HG03025 (cell line): ENCODE measurements around the gene CREB3L1.
"Not testable (repeated sequence)": the region's sequence is repeated elsewhere in the genome, so short reads cannot be mapped to it uniquely, and the experiment has no call there.

Experiments
- ATAC-seq: cut with Tn5 transposase; IDR thresholded peaks from one replicate; pipeline ENCODE4 v1.9.1; 2021; ENCODE audit warnings: mild to moderate bottlenecking, moderate library complexity; ENCODE audit not compliant: unreplicated experiment, low FRiP score

CREB3L1 gene

DNA sequence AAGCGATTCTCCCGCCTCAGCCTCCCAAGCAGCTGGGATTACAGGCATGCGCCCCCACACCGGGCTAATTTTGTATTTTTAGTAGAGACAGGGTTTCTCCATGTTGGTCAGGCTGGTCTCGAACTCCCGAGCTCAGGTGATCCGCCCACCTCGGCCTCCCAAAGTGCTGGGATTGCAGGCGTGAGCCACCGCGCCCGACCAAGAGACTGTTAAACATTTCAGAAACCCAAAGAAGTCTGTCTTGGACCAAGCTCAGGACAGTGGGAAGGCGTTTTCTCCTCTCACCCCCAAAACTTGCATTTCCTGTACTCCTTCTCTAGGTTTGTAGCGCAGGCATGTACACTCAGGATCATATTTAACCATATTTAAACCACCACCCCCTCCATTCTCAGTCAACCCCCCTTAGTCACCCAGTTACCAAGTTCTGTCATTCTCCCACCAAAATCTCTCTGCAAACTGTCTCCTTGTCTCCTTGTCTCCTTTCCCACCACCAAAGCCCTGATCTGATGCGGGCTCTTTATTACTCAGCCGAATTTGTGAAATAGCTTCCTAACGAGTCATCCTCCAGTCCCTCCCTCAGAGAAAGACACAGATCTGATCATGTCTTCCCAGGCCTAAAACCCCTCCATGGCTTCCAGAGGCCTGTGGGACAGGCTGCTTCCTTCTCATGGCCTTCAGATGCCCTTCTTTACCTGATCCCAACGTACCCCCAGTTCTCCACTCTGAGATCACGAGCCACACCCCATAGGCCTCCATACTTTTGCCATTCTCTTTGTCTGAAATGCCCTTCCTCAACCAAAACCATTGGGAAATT, 29.0 kb upstream of the CREB3L1 start:
- ATAC-seq, result no peak

DNA sequence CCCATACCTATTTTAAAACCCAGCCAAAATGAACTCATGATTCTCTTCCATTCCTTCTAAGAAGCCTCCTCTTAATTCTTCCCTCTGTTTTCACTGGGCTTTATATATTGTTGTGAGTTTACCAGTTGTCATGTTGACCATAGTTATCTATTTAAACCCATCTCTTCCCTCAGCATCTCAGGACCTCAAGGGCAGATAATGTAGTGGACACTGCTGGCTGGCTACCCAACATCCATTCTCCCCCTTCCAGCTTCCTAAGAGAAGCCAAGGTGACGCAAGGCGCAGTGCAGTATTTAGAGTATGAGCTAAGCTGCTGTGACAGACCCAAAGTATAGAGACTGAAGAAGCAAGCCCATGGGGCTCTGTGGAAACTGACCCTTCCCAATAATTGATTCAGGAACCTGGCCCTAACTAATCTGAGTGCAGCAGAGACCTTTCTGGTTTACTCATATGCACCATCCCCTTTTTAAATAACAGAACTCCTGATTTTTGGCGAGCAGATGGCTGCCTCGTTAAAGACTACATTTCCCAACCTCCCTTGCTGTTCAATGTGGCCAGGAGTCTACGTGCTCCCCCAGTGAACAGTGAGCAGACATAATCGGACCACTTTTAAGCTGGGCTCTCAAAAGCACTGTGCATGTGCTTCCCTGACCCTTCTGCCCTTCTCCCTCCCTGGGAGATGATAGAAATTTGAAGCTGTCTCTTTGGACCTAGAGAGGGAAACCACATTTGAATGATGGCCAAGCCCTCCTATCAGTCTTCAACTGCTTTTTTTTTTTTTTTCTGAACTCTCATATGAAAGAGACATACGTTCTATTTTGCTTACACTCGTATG, 28.1 kb upstream of the CREB3L1 start:
- no peak for ATAC-seq

DNA sequence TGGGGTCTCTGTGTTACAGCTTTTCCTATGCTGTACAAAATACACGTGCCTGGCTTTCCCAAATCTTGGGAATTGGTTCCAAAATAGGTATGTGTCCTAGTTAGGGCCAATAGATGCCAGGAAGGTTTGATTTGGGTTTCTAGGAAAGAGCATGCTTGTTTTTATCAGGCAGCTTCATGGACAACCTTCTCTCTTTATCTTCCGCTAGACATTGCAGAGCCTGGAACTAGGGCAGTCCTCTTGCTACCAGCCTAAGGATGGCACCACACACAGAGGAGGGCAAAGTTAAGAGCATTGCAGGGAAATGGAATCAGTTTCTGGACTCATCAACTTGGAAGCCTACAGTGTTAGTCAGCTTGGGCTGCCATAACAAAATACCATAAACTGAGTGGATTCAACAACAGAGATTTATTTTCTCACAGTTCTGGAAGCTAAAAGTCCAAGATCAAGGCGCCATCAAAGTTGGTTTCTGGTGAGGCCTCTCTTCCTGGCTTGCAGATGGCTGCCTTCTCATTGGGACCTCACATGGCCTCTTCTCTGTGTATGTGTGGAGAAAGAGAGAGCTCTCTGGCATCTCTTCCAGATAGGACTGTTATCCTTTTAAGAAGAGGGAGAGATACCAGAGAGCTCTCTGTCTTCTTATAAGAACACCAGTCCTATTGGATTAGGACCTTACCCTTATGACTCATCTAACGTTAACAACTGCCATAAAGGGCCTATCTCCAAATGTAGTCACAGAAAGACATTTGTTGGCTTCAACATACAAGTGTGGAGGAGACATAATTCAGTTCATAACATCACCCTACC, 27.3 kb upstream of the CREB3L1 start:
- ATAC-seq, result no peak

DNA sequence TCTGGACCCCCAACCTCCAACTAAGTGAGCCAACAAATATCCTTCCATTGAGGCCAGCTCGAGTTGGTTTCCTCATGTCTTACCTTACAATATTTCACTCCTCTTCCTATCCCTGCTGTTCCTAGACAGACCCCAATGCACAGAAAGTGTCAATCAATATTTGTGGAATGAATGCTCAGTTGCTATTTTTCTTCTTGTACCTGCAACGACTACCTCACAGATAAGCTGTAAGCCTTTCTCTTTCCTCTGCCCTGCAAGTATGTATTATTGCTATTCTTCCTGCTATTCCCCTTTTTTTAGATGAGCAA, 26.8 kb upstream of the CREB3L1 start:
- no peak for ATAC-seq

DNA sequence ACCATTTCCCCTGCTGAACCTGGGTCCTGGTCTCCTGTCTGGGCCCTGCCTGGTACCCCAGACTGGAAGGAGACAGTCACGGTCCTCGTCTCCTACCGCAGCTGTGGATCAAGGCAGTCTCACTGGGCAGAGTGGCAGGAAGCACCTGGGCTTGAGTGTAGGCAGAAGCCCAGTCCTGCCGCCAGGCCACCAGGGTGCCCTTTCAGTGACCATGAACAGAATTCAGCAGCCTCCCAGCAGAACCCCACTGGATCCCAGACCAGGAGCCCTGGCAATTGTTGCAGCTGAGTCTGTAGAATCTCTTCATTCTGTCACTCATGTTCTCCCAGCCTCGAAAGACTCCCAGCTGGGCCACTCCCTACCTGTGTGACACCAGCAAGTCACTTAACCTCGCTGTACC, 25.5 kb upstream of the CREB3L1 start:
- no peak for ATAC-seq

DNA sequence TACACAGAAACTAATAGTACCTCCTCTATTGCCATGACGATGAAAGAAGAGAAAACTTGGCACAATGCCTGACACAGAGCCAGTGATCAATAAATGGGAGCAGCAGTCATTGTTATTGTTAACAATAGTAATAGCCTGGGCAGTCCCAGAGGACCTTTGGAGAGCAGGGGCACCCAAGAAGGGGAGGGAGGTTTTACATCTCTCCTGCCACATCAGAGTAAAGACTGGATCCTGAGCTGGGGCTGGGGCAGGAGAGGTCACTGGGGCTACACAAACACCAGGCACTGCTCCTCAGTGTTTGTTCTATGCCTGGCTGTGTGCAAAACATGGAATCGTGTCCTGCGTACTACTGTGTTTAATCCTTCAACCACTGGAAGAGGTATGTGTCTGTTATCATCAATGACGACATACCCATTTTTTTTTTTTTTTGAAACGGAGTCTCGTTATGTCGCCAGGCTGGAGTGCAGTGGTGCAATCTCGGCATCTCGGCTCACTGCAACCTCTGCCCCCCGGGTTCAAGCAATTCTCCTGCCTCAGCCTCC, 25.0 kb upstream of the CREB3L1 start:
- no peak for ATAC-seq

DNA sequence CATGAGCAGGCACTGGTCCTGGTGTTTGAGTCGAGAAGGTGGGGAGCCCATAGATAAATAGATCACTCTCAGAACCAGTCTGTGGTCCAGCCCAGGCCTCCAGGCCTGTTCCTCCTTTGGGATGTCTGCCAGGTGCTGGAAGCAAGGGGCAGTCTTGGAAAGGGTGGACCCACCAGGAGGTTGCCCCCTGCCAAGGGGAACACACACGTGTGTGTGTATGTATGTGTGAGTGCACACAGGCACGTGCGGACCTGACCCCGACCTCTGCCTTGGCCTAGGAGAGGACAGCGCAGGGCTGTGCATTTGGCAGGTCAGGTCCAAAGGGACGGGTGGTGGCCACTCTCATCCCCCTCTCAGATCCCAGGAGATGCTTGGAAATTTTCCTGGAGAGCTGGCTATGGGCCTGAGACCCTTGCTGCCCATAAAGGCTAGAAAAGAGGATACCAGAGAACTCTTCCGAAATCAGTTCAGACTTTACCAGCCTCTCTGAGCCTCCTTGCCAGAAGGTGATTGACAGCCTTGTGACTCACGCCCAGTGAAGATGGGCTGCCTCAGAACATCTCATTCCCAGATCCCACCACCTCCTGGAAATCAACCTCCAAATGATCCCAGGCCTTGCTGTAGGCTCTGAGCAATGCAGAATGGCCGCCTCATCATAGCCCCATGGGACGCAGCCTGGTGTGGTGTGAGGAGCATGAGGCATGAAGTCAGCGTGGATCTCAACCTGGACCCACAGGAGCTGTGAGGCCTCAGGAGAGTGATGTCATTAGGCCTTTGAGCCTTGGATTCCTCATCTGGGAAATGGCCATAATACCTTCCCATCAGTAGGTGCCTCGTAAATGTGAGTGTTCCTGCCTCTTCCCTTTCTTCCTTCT, 24.0 kb upstream of the CREB3L1 start:
- no peak for ATAC-seq

DNA sequence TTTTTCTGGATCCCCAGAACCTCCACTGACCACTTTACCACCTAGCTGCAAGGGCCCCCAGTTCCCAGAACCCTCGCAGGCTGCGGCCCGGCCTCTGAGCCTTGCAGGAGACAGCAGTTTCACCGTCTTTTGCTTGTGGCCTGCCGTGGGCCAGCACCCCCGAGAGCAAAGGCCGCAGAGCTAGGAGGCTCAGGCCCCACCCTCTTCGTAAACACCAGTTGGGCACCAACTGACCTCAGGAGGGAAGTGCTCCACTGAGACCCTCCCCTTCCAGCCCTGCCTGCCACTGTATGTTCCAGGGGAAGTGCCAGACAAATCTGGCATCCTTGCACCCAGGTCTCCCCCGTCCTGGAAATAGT, 23.4 kb upstream of the CREB3L1 start:
- no peak for ATAC-seq

DNA sequence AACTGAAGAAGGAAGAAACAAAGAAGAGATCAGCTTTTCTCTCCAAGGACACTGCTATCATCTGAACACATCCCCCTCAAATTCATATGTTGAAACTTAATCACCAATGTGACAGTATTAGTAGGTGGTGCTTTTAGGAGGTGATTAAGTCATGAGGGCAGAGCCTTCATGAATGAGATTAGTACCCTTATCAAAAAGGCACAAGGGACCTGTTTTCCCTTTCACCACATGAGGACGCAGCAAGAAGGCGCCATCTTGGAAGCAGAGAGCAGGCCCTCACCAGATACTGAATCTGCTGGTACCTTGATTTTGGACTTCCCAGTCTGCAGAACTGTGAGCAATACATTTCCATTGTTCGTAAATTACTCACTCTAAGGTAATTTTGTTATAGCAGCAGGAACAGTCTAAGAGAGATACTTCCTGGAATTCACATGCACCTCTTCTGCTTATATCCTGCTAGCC, 20.9 kb upstream of the CREB3L1 start:
- no peak for ATAC-seq

DNA sequence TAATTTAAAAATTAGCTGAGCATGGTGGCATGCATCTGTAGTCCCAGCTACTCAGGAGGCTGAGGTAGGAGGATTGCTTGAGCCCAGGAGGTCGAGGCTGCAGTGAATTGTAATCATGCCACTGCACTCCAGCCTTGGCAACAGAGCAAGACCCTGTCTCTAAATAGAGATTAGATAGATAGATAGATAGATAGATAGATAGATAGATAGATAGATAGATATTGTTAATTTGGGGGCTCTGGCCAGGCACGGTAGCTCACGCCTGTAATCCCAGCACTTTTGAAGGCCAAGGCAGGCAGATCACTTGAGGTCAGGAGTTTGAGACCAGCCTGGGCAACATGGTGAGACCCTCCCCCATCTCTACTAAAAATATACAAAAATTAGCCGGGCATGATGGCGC, 18.1 kb upstream of the CREB3L1 start:
- ATAC-seq, result not testable (repeated sequence)

DNA sequence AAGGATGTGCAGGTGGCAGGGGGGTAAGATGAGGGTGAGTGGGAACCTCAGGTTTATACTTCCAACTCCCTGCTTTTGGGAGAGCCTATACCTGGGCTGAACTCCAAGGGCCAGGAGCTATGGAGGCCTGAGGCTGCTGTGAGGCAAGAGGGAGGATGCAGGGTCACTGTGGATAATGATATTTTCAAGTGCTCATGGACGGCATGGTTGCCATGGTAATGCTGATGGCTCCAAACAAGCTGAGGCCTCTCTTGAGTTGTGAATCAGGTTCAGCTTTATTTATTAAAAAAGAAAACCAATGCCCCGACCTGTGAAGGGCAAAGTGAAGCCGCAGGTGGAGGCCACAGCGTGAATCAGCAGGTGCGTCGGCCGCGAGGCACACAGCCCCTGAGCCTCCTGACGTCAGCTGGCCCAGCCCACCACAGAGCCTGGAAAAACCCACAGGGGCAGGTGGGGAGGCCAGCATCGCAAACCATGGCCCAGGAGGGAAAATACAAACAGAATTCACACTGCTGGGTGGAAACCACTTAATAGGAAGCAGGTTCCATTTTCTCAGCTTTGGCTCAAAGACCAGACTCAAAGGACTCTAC, 17.4 kb upstream of the CREB3L1 start:
- ATAC-seq, result no peak

DNA sequence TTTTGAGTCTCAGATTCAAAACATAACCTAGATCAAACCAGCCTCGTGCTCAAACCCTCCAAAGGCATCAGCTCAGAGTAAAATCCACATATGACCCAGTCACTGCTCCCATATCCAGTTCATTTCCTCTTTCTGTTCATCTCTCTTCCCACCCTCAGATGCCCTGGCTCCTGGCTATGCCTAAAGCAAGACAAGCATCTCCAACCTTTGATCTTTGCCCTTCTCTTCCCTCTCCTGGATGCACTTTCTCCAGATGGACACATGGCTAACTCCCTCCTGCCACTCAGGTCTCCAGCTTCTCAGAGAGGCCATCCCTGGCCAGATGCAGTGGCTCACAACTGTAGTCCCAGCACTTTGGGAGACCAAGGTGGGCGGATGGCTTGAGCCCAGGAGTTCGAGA, 14.3 kb upstream of the CREB3L1 start:
- ATAC-seq, result no peak

DNA sequence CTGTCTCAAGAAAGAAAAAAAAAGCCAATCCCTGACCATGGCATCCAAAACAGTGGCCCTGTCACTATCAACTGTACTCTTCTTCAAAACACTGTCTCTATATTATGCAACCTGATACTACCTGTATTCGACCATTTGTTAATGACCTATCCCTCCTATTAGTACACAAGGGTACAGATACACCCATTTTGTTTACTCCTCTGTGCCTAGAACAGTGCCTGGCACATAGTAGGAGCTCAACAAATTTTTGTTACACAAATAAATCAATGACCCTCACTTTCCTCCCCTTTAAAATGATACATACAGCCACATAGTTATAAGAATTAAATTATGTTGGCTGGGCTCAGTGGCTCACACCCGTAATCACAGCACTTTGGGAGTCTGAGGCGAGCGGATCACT, 13.4 kb upstream of the CREB3L1 start:
- no peak for ATAC-seq

DNA sequence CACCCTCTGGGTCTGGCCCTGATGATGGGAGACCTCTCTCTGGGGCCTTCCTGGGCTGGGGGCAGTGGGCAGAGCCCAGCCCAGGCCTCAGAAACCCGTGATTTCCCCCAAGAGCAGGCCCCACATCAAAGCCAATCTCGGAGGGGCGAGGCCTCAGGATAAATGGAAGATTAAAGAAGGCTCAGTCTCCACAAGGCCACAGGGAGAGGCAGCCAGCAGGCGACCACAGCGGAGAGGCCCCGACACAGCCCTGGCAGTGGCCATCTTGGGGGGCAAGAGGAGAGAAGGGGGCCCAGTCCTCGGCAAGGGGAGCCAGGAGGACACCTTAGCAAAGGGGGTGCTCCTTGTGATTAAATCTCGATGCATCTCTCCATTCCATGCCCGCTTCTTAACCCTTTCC, 12.5 kb upstream of the CREB3L1 start:
- no peak for ATAC-seq

DNA sequence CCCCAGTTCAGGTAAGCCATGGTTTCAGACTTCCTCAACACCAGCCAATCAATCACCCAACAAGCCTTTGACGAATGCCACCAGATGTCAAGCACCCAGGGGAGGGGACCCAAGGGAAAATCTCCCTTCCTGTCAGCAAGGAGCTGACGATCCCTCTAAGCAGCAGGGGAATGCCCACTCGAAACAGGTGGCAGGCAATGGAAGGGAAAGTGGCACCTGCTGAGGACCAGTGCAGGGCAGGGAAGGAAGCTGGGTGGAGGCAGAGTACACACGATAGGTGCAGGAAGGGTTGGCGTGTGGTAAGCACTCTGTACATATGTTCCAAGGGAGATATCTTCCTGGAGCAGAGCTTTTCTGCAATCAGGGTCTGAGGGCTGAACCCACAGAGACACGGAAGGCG, 11.7 kb upstream of the CREB3L1 start:
- no peak for ATAC-seq

DNA sequence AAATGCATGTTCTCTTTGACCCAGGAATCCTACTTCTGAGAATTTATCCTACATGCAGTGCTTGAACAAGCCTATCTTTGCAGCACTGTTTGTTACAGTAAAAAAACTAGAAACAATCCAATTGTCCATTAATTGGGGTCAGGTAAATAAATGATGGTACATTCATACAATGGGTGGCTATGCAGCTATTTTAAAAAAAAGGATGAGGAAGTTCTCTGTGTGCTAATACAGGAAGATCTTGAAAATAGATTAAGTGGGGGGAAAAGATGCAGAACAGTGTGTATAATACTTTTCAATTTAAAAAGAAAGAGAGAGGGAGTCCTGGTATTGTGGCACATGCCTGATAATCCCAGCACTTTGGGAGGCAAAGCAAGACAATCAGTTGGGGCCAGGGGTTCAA, 9.5 kb upstream of the CREB3L1 start:
- no peak for ATAC-seq

DNA sequence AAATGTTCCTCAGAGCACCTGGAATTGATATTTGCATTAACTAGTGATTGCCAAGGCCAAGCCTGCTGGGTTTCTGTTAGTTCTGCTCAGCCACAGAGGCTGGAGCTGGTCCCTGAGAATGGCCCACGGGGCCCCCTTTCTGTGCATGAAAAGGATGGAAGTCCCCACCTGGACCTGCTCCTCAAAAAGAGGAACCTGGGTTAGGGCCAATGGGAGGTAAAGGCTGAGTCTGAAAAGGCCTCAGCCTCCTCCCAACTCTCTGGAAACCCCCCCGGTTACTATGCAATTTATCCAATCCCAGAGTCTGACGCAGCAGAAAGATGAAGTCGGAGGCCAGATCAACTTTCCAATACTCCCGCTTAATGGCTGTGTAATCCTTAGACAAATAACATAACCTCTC, 6.8 kb upstream of the CREB3L1 start:
- no peak for ATAC-seq

DNA sequence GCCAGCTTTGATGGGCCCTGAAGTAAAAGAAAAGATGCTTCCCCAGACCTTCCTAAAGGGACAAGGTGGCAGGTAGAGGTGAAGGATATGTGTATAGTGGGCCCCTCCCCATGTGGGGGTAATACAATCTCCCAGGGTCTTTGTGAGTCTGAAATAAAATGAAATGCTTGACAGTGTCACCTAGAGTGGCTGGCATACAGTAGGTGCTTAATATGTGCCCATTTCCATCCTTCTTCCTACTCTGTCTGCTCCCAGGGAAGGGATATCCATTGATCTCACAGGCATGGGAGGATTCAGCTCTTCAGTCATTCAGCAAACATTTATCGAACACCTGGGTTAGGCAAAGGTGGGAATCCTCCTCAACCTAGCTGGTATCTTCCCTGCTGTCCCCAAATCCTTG, 6.1 kb upstream of the CREB3L1 start:
- ATAC-seq, result no peak
